ENCODE measurements around the gene RAB27A.
A peak's percentile ranks its signal among the peaks of the same experiment; 100 is the strongest.

RAB27A gene

GRCh38 chr15:55260562-55261131 lies 29.0 kb downstream of the RAB27A start:
- no peak for TF ChIP-seq CTCF (conservative IDR thresholded peaks at IDR 0.05; ENCODE audit: low read depth)
- H3K27ac ChIP-seq, result no peak overlapping the region
- POLR2A ChIA-PET (ENCODE audit: low non-redundant PET), result no interaction called here
- CTCF ChIA-PET, result interaction anchor here (0.7 kb wide), 1 partner anchor 28 kb away, joined by 3 read pairs; no protein-coding TSS in a partner anchor
- DNase-seq (ENCODE audit: low spot score), result no peak

GRCh38 chr15:55257938-55258337 lies 31.7 kb downstream of the RAB27A start:
- no peak for DNase-seq (ENCODE audit: low spot score)
- no peak for TF ChIP-seq CTCF (conservative IDR thresholded peaks at IDR 0.05; ENCODE audit: low read depth)
- H3K27ac ChIP-seq, result no peak overlapping the region
- CTCF ChIA-PET, result no interaction called here
- POLR2A ChIA-PET (ENCODE audit: low non-redundant PET), result no interaction called here

GRCh38 chr15:55257012-55257670 lies 32.5 kb downstream of the RAB27A start:
- DNase-seq (ENCODE audit: low spot score), result no peak
- POLR2A ChIA-PET (ENCODE audit: low non-redundant PET), result no interaction called here
- H3K27ac ChIP-seq, result no peak overlapping the region
- TF ChIP-seq CTCF (conservative IDR thresholded peaks at IDR 0.05; ENCODE audit: low read depth), result no peak
- CTCF ChIA-PET, result interaction anchor here (0.6 kb wide), 1 partner anchor 232 kb away, joined by 3 read pairs; no protein-coding TSS in a partner anchor

- CTCF ChIA-PET, result no interaction called here
- no peak for TF ChIP-seq CTCF (conservative IDR thresholded peaks at IDR 0.05; ENCODE audit: low read depth)
- peak overlapping the region; percentile 53 for H3K27ac ChIP-seq
- POLR2A ChIA-PET (ENCODE audit: low non-redundant PET), result no interaction called here
- DNase-seq (ENCODE audit: low spot score), result no peak
Measured at GRCh38 chr15:55256281-55257011, 33.2 kb downstream of the RAB27A start.

- CTCF ChIA-PET, result no interaction called here
- DNase-seq (ENCODE audit: low spot score), result no peak
- POLR2A ChIA-PET (ENCODE audit: low non-redundant PET), result no interaction called here
Measured at GRCh38 chr15:55255714-55256113, 33.9 kb downstream of the RAB27A start.

More at GRCh38 chr15:55255714-55256113, 33.9 kb downstream of the RAB27A start:
- no peak for TF ChIP-seq CTCF (conservative IDR thresholded peaks at IDR 0.05; ENCODE audit: low read depth)
- H3K27ac ChIP-seq, result no peak overlapping the region; the same call in 1 of the 2 replicates

Measured in RWPE1 (cell line).